ENCODE results near the gene CPLANE1. TPM values are rescaled to one million over a fixed set of nuclear protein-coding genes. Genes with fewer than 3 reads are reported as not detected.

Gene CPLANE1
- total RNA-seq (2022; extraction: Qiagen RNA extraction): 3.0 to 6.1 TPM (median 3.7 TPM) in 5 replicates

GRCh38 chr5:37248970-37249814 is at the start of gene CPLANE1:
Gene CPLANE1, minus strand, starts transcription at chr5:37249376. Its CDS starts 1,678 bp downstream, at chr5:37247698.

Other genes with a start within 250 kb of the CPLANE1 start
- gene NUP155, start 121.7 kb upstream of the CPLANE1 start, total RNA-seq (2022; extraction: Qiagen RNA extraction): 14.7 to 19.6 TPM (median 17.5 TPM) in 5 replicates
- gene WDR70, start 129.9 kb upstream of the CPLANE1 start, total RNA-seq (2022; extraction: Qiagen RNA extraction): 10.7 to 13.7 TPM (median 12.2 TPM) in 5 replicates

Measured in A549 treated with Mapracorat at 1 μM for 4 hours (cell line).